ENCODE results near the gene CPNE5. TPM values are rescaled to one million over a fixed set of nuclear protein-coding genes. Genes with fewer than 3 reads are reported as not detected.

Gene CPNE5
- total RNA-seq, 2 experiments from 2014 or later: 0.19 to 0.28 TPM

DNA sequence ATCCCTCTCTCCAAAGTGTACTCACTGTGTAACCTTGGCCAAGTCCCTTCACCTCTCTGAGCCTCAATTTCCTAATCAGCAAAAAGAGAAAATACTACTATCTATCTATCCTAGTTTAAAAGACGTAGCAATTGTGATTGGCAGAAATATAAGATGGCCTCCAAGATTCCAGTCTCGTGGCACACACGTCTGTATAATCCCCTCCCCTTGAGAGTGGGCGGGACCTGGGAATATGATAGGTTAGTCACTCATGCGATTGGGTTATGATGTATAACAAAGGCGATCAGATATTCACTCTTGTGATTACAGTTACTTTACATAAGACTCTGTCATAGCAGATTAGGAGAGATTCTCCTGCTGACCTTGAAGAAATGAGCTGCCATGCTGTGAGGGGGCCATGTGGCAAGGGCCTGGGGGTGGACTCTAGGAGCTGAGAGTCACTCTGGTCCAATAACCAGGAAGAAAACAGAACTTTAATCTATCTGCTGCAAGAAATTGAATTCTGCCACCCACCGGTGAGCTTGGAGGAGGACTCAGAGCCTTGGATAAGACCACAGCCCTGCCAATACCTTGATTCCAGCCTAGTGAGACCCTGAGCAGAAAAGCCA is 6.0 kb downstream of the CPNE5 start:
- no peak for ATAC-seq (ENCODE audit: poor library complexity)
- H3K4me3 ChIP-seq (ENCODE audit: low read length): no peak overlapping the region
- H3K27me3 Mint-ChIP-seq: peaks cover 9% of the 10 kb centered on the region
- CTCF ChIA-PET: no interaction called here
- H3K9me3 ChIP-seq (ENCODE audit: control insufficient read depth in 1 of 2, insufficient read depth in 1 of 2, low read length in 2 of 2): no peaks in the 10 kb centered on the region
- POLR2A ChIA-PET: no interaction called here
- TF ChIP-seq, protein P1, sequence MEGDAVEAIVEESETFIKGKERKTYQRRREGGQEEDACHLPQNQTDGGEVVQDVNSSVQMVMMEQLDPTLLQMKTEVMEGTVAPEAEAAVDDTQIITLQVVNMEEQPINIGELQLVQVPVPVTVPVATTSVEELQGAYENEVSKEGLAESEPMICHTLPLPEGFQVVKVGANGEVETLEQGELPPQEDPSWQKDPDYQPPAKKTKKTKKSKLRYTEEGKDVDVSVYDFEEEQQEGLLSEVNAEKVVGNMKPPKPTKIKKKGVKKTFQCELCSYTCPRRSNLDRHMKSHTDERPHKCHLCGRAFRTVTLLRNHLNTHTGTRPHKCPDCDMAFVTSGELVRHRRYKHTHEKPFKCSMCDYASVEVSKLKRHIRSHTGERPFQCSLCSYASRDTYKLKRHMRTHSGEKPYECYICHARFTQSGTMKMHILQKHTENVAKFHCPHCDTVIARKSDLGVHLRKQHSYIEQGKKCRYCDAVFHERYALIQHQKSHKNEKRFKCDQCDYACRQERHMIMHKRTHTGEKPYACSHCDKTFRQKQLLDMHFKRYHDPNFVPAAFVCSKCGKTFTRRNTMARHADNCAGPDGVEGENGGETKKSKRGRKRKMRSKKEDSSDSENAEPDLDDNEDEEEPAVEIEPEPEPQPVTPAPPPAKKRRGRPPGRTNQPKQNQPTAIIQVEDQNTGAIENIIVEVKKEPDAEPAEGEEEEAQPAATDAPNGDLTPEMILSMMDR (IDR thresholded peaks at IDR 0.05): no peak
- H3K27ac ChIP-seq (ENCODE audit: low read depth in 1 of 2, low read length in 2 of 2): no peak overlapping the region
- H3K9me3 Mint-ChIP-seq: no peaks in the 10 kb centered on the region
- H3K27me3 ChIP-seq (ENCODE audit: control insufficient read depth in 1 of 2, insufficient read depth in 2 of 2, low read length in 2 of 2): peaks cover 7% of the 10 kb centered on the region in 2 experiments
- no peak for DNase-seq
- no peaks in the 10 kb centered on the region for H3K36me3 ChIP-seq (ENCODE audit: insufficient read depth, low read length)
- no peaks in the 10 kb centered on the region for H3K36me3 Mint-ChIP-seq (ENCODE audit: low read depth)
- peaks cover under 1% of the 10 kb centered on the region for H3K4me1 Mint-ChIP-seq (ENCODE audit: low read depth)
- no peaks in the 10 kb centered on the region for H3K4me1 ChIP-seq (ENCODE audit: insufficient read depth, low read length)
- H3K4me3 Mint-ChIP-seq: no peak overlapping the region
- H3K27ac Mint-ChIP-seq: no peak overlapping the region
- intact Hi-C loops (cut with DNase I, micrococcal nuclease): no loop called here

DNA sequence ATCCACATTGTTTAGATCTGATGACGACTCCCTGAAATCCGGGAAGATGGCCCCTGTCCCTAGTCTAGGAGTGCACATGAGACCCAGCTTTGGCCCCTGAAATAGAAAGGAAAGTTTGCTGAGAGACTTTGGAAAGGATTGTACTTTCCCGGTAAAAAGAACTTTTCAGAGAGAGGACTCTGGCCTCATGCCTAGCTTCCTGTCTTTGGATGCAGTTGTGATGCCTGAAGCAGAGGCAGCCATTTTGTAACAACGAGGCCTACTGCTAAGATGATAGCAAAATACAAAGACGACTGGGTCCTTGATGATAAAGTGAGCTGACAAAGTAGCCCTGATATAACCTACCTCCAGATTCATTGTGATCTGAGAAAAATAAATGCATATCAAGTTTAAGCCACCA is 6.9 kb downstream of the CPNE5 start:
- Histone ChIP-seq H3K4me3 (ENCODE audit: low read length) (no peak overlapping the region), H3K27me3 (ENCODE audit: control insufficient read depth in 1 of 2, insufficient read depth in 2 of 2, low read length in 2 of 2) (peaks cover 0 to 3% of the 10 kb centered on the region in 2 experiments), H3K36me3 (ENCODE audit: insufficient read depth, low read length) (no peaks in the 10 kb centered on the region), H3K9me3 (ENCODE audit: control insufficient read depth in 1 of 2, insufficient read depth in 1 of 2, low read length in 2 of 2) (no peaks in the 10 kb centered on the region), H3K4me1 (ENCODE audit: insufficient read depth, low read length) (peaks cover 7% of the 10 kb centered on the region), H3K27ac (ENCODE audit: low read depth in 1 of 2, low read length in 2 of 2) (no peak overlapping the region)
- POLR2A ChIA-PET: interaction anchor here (0.6 kb wide), 1 partner anchor 283 kb away, joined by 4 read pairs; no protein-coding TSS in a partner anchor
- no peak for ATAC-seq (ENCODE audit: poor library complexity)
- peaks cover 5% of the 10 kb centered on the region for H3K4me1 Mint-ChIP-seq (ENCODE audit: low read depth)
- peaks cover 1% of the 10 kb centered on the region for H3K27me3 Mint-ChIP-seq
- TF ChIP-seq, protein P1 (IDR thresholded peaks at IDR 0.05): no peak
- H3K4me3 Mint-ChIP-seq: no peak overlapping the region
- intact Hi-C loops (cut with DNase I, micrococcal nuclease): no loop called here
- no peak overlapping the region for H3K27ac Mint-ChIP-seq
- H3K9me3 Mint-ChIP-seq: no peaks in the 10 kb centered on the region
- CTCF ChIA-PET: no interaction called here
- DNase-seq: no peak
- H3K36me3 Mint-ChIP-seq (ENCODE audit: low read depth): no peaks in the 10 kb centered on the region

DNA sequence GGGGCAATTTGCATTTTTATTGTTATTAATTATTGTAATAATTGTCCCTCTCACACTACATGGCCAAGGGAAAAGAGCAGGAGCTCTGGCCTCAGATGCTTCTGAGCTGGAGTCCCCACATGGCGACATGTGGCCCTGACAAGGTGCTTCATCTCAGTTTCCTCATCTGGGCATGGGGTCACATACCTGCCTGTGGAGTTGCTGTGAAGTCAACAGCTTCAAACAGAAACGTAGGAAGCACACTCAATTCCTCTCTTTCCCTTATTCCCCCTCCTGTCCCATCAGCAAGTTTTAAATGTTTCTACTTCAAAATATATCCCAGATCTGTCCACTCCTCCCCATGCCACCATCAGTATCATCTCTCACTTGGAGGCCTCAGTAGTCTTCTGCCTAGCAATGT is 8.7 kb downstream of the CPNE5 start:
- ChIA-PET CTCF (no interaction called here), POLR2A (no interaction called here)
- H3K27me3 ChIP-seq (ENCODE audit: control insufficient read depth in 1 of 2, insufficient read depth in 2 of 2, low read length in 2 of 2): no peaks in the 10 kb centered on the region
- Mint-ChIP-seq H3K27ac (no peak overlapping the region), H3K36me3 (ENCODE audit: low read depth) (no peaks in the 10 kb centered on the region), H3K9me3 (no peaks in the 10 kb centered on the region), H3K4me3 (no peak overlapping the region), H3K4me1 (ENCODE audit: low read depth) (peaks cover 6% of the 10 kb centered on the region), H3K27me3 (no peaks in the 10 kb centered on the region)
- DNase-seq (no peak), ATAC-seq (ENCODE audit: poor library complexity) (no peak)
- TF ChIP-seq, protein P1 (IDR thresholded peaks at IDR 0.05): no peak
- intact Hi-C loops (cut with DNase I, micrococcal nuclease): no loop called here
- H3K4me1 ChIP-seq (ENCODE audit: insufficient read depth, low read length): peaks cover 11% of the 10 kb centered on the region
- H3K36me3 ChIP-seq (ENCODE audit: insufficient read depth, low read length): no peaks in the 10 kb centered on the region
- no peak overlapping the region for H3K27ac ChIP-seq (ENCODE audit: low read depth in 1 of 2, low read length in 2 of 2)
- H3K9me3 ChIP-seq (ENCODE audit: control insufficient read depth in 1 of 2, insufficient read depth in 1 of 2, low read length in 2 of 2): no peaks in the 10 kb centered on the region
- no peak overlapping the region for H3K4me3 ChIP-seq (ENCODE audit: low read length)
